ENCODE measurements around the gene GATB. TPM values are rescaled to one million over a fixed set of nuclear protein-coding genes. Genes with fewer than 3 reads are reported as not detected.
A peak's percentile ranks its signal among the peaks of the same experiment; 100 is the strongest.

The GATB gene
- total and polyA plus RNA-seq, 2 of the 4 experiments (the other 2 are of a cell fraction), result 18.7 to 20.3 TPM

DNA sequence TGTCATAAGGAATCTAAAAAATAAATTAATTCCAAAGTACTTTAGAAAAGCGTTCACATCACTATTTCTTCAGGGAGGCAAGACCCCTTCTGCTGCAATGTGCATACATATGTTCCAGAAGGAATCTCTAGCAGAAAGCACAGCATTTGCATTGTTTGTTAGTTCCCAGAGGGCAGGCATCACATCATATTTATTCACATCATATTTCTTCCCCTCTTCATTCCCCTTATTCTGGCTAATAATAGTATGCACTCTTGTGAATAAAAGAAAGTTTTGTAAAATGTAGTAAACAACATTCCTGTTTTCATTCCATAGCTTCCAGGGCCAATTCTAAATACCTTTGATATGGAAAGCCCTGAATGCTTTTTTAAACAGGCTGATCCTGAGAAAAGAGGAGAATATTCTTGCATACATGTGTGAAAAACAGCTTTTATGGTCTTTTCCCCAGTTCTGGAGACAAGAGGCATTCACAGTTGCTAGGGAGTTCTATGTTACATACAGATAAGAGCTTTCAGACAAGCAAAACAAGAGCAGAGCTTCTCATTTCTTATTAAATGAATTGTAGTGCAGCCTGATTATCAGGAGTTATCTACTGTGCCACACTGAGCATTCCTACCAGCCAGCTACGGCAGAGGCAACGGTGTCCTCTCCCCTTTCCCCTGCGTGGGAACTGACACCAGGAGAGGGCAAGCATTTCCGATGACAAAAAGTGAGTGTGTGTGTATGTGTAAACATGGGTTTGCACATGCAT is 15.2 kb downstream of the GATB start:
- H4K91ac ChIP-seq (ENCODE audit: insufficient read depth, low read depth, low read length), result peak overlapping the region; percentile 75
- no peaks in the 10 kb centered on the region for H3K27me3 ChIP-seq (ENCODE audit: control insufficient read depth, insufficient read depth, low read length)
- H4K8ac ChIP-seq (ENCODE audit: low read depth in 2 of 2, low read length in 2 of 2), result peak overlapping the region in 1 of 2 experiments; percentile 71; a peak in 2 of 4 replicates
- H3K56ac ChIP-seq (ENCODE audit: extremely low read depth, insufficient read depth, low read length), result no peak overlapping the region; the same call in 1 of the 2 replicates
- H3K4me3 ChIP-seq (ENCODE audit: insufficient read depth, low read depth, low read length), result peak overlapping the region; percentile 19; the same call in 1 of the 2 replicates
- no peaks in the 10 kb centered on the region for H3K9me3 ChIP-seq (ENCODE audit: control insufficient read depth, insufficient read depth, low read length)
- H3K36me3 ChIP-seq (ENCODE audit: control insufficient read depth, insufficient read depth, low read length), result peaks cover 1% of the 10 kb centered on the region; the same call in 1 of the 2 replicates
- in situ Hi-C loops (cut with MboI; ENCODE audit: low sequenced_read_pairs) (no loop called here), intact Hi-C loops (cut with micrococcal nuclease) (loop anchor here (5.0 kb wide), 2 partner anchors 53 to 292 kb away; no protein-coding TSS in a partner anchor), dilution Hi-C loops (cut with HindIII; ENCODE audit: low sequenced_read_pairs, unreplicated experiment) (no loop called here)
- H3K4ac ChIP-seq (ENCODE audit: low read depth, low read length), result peak overlapping the region; percentile 84
- ChIA-PET CTCF (interaction anchor here (1.1 kb wide), 1 partner anchor 15 kb away, joined by 3 read pairs; the partner anchor contains the start of gene GATB), POLR2A (ENCODE audit: unreplicated experiment) (interaction anchor here (0.5 kb wide), 1 partner anchor 1617 kb away, joined by 5 read pairs; no protein-coding TSS in a partner anchor)
- H2AK9ac ChIP-seq (replicated peaks; ENCODE audit: low read depth, low read length, poor library complexity), result no peak overlapping the region
- no TSS peak for BruUV-seq (replicated peaks)
- H3K18ac ChIP-seq (ENCODE audit: low read depth, low read length), result peak overlapping the region; percentile 93
- H2BK20ac ChIP-seq (ENCODE audit: low read depth, low read length), result peak overlapping the region; percentile 94
- TF ChIP-seq ELK1 (IDR thresholded peaks at IDR 0.05; ENCODE audit: borderline replicate concordance, low read depth, low read length) (no peak), USF2 (IDR thresholded peaks at IDR 0.05; ENCODE audit: low read depth, low read length) (no peak), NFE2L2 (IDR thresholded peaks at IDR 0.05; ENCODE audit: low read depth, low read length) (no peak), MXI1 (IDR thresholded peaks at IDR 0.05; ENCODE audit: borderline replicate concordance, low read depth, low read length) (no peak), RAD21 (IDR thresholded peaks at IDR 0.05; ENCODE audit: low read length) (0 out of 2 replicates have a peak, but pooled peaks have one; percentile 3), MAFK (IDR thresholded peaks at IDR 0.05; ENCODE audit: low read depth, low read length) (no peak), MAZ (IDR thresholded peaks at IDR 0.05; ENCODE audit: borderline replicate concordance, low read depth, low read length) (no peak), RCOR1 (IDR thresholded peaks at IDR 0.05; ENCODE audit: insufficient replicate concordance, low read length) (no peak), BHLHE40 (IDR thresholded peaks at IDR 0.05; ENCODE audit: low read depth, low read length) (peak; percentile 44; the same call in 1 of the 2 replicates), RFX5 (IDR thresholded peaks at IDR 0.05; ENCODE audit: low read depth, low read length) (no peak), CEBPB (IDR thresholded peaks at IDR 0.05; ENCODE audit: low read depth, low read length) (0 out of 2 replicates have a peak, but pooled peaks have one; percentile 4), POLR2A (IDR thresholded peaks at IDR 0.05; ENCODE audit: low read depth, low read length) (no peak), CHD1 (IDR thresholded peaks at IDR 0.05; ENCODE audit: low read depth, low read length) (no peak)
- DNase-seq (peak; percentile 45), ATAC-seq (ENCODE audit: low read depth) (peak; percentile 57)
- peak overlapping the region; percentile 88; the same call in 1 of the 2 replicates for H3K27ac ChIP-seq (ENCODE audit: insufficient read depth, low read length)
- H3K4me2 ChIP-seq (ENCODE audit: low read depth, low read length), result peak overlapping the region; percentile 96
- peak overlapping the region; percentile 78; the same call in 1 of the 2 replicates for H3K23ac ChIP-seq (ENCODE audit: low read depth, low read length)
- 0 out of 4 replicates have a peak, but pooled peaks cover 9% of the 10 kb centered on the region in 2 experiments for H3K79me1 ChIP-seq (ENCODE audit: low read depth in 1 of 2, low read length in 2 of 2)
- H3K9me1 ChIP-seq (ENCODE audit: insufficient read depth, low read length), result peaks cover 3% of the 10 kb centered on the region; the same call in 1 of the 2 replicates
- H2BK15ac ChIP-seq (ENCODE audit: low read depth, low read length), result peak overlapping the region; percentile 87; the same call in 1 of the 3 replicates
- H2AK5ac ChIP-seq (ENCODE audit: low read depth, low read length), result peak overlapping the region; percentile 48; the same call in 1 of the 2 replicates
- H3K9ac ChIP-seq (ENCODE audit: low read depth, low read length), result peak overlapping the region; percentile 65; the same call in 1 of the 2 replicates
- H4K5ac ChIP-seq (ENCODE audit: low read depth, low read length), result peak overlapping the region; percentile 88; the same call in 1 of the 2 replicates
- WGBS, 2 experiments (ENCODE audit: extremely low coverage in 2 of 2, insufficient read length in 1 of 2), result no CpG with 5 or more reads among the region's 5 CpGs
- no peaks in the 10 kb centered on the region for H4K20me1 ChIP-seq (ENCODE audit: insufficient read depth, low read length)
- H3K14ac ChIP-seq (replicated peaks; ENCODE audit: low read depth, low read length), result peak overlapping the region; percentile 82
- peak overlapping the region; percentile 83 for H2BK5ac ChIP-seq (ENCODE audit: low read depth, low read length, poor library complexity, severe bottlenecking)
- H2BK120ac ChIP-seq (ENCODE audit: low read depth, low read length), result peak overlapping the region; percentile 74
- peak overlapping the region; percentile 67 for H2AFZ ChIP-seq (replicated peaks; ENCODE audit: low read length, poor library complexity)
- H3K4me1 ChIP-seq (ENCODE audit: control insufficient read depth, insufficient read depth, low read length), result peaks cover 7% of the 10 kb centered on the region

Measured in IMR-90 (cell line).